ENCODE measurements around the gene MYO5A. TPM values are rescaled to one million over a fixed set of nuclear protein-coding genes. Genes with fewer than 3 reads are reported as not detected.

MYO5A gene
- total and polyA plus RNA-seq, 9 of the 15 experiments (the other 6 are each of a cell fraction or from before 2014, with no cell fraction given) = 0.03 to 0.82 (median 0.40) TPM

DNA sequence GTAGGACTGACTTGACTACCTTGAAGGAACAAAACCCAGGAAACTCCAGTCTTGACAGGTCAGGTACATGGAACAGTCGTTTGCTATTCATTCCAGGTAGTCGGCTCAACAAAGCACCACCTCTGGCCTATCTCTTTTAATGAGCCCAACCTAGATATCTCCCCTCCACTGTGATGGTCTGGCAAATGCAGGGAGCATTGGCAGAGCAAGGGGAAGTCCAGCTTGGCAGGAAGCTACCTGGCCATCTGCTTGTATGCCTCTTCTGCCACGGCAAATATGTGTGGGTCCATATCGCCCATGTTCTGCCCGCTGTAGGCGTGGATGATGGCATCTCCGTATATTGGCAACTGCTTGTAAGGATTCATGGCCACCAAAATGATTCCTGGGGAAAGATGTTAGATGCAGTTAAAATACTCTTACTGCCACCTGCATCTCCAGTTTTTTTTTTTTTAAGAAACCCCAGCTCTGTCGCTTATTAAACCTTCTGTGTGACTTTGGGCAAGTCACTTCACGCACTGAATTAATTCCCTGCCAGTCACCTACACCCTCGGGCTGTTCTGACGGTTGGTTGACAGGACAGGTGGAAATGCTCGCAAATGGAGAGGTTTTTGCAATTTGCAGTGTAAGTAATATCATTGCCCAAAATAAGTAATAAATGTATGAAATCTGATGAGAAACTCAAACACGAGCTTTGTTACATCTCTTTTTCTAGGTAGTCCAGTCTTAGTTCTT, 249.9 kb downstream of the MYO5A start:
- BruUV-seq (replicated peaks) = no TSS peak

More for the DNA sequence above, 249.9 kb downstream of the MYO5A start:
- H3K4me1 ChIP-seq (replicated peaks in 1 of 2; ENCODE audit: control insufficient read depth in 2 of 2, insufficient read depth in 2 of 2, low read length in 2 of 2) = no peaks in the 10 kb centered on the region
- intact Hi-C loops (cut with micrococcal nuclease) (no loop called here), in situ Hi-C loops (cut with MboI) (no loop called here)
- no peak overlapping the region for H2AFZ ChIP-seq (ENCODE audit: low read depth, low read length)
- peaks cover 9 to 69% of the 10 kb centered on the region in 2 experiments; a peak in 4 of 5 replicates for H3K27me3 ChIP-seq (ENCODE audit: control insufficient read depth in 2 of 2, insufficient read depth in 2 of 2, low read length in 2 of 2)
- H3K9ac ChIP-seq (ENCODE audit: insufficient read depth in 1 of 2, low read depth in 2 of 2, low read length in 2 of 2) = no peak overlapping the region
- ATAC-seq (no peak), DNase-seq (ENCODE audit: extremely low read depth in 1 of 4, low spot score in 3 of 4) (no peak), FAIRE-seq (no peak)
- no peaks in the 10 kb centered on the region; the same call in 1 of the 2 replicates for H4K20me1 ChIP-seq (replicated peaks; ENCODE audit: control insufficient read depth, insufficient read depth, low read length)
- no peak overlapping the region for H3K4me3 ChIP-seq
- CTCF ChIA-PET (ENCODE audit: low intra/inter-chr PET ratio) = no interaction called here
- H3K36me3 ChIP-seq (ENCODE audit: control insufficient read depth, insufficient read depth, low read length) = no peaks in the 10 kb centered on the region
- H3K27ac ChIP-seq (ENCODE audit: extremely low read depth, low read depth, low read length) = no peak overlapping the region
- TF ChIP-seq ZNF780A (CRISPR knock-in tag; IDR thresholded peaks at IDR 0.05) (no peak), CXXC5 (CRISPR knock-in tag; IDR thresholded peaks at IDR 0.05) (no peak), MEF2D (tag; conservative IDR thresholded peaks at IDR 0.05; ENCODE audit: low read depth) (no peak), GTF2A2 (tag; IDR thresholded peaks at IDR 0.05) (no peak), ZNF507 (tag; conservative IDR thresholded peaks at IDR 0.05) (no peak), ZNF12 (CRISPR knock-in tag; IDR thresholded peaks at IDR 0.05) (no peak)
- TF ChIP-seq, protein P1, sequence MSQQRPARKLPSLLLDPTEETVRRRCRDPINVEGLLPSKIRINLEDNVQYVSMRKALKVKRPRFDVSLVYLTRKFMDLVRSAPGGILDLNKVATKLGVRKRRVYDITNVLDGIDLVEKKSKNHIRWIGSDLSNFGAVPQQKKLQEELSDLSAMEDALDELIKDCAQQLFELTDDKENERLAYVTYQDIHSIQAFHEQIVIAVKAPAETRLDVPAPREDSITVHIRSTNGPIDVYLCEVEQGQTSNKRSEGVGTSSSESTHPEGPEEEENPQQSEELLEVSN (IDR thresholded peaks at IDR 0.05; ENCODE audit: borderline replicate concordance in 1 of 2, extremely low read depth in 1 of 2, insufficient read depth in 1 of 2, insufficient read length in 1 of 2, low read depth in 1 of 2, low read length in 1 of 2, poor library complexity in 1 of 2, severe bottlenecking in 1 of 2) = no peak
- TF ChIP-seq, protein P2, sequence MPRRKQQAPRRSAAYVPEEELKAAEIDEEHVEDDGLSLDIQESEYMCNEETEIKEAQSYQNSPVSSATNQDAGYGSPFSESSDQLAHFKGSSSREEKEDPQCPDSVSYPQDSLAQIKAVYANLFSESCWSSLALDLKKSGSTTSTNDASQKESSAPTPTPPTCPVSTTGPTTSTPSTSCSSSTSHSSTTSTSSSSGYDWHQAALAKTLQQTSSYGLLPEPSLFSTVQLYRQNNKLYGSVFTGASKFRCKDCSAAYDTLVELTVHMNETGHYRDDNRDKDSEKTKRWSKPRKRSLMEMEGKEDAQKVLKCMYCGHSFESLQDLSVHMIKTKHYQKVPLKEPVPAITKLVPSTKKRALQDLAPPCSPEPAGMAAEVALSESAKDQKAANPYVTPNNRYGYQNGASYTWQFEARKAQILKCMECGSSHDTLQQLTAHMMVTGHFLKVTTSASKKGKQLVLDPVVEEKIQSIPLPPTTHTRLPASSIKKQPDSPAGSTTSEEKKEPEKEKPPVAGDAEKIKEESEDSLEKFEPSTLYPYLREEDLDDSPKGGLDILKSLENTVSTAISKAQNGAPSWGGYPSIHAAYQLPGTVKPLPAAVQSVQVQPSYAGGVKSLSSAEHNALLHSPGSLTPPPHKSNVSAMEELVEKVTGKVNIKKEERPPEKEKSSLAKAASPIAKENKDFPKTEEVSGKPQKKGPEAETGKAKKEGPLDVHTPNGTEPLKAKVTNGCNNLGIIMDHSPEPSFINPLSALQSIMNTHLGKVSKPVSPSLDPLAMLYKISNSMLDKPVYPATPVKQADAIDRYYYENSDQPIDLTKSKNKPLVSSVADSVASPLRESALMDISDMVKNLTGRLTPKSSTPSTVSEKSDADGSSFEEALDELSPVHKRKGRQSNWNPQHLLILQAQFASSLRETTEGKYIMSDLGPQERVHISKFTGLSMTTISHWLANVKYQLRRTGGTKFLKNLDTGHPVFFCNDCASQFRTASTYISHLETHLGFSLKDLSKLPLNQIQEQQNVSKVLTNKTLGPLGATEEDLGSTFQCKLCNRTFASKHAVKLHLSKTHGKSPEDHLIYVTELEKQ (CRISPR knock-in tag; IDR thresholded peaks at IDR 0.05) = no peak
- H3K4me2 ChIP-seq (ENCODE audit: insufficient read depth, low read length) = no peak overlapping the region
- POLR2A ChIA-PET = no interaction called here
- WGBS (ENCODE audit: insufficient coverage, low coverage, missing lambda C conversion rate) = under 1% methylated on average over 13 of the region's 13 CpGs
- no peaks in the 10 kb centered on the region for H3K9me1 ChIP-seq (ENCODE audit: control insufficient read depth, insufficient read depth, low read length)
- no peaks in the 10 kb centered on the region for H3K79me2 ChIP-seq (ENCODE audit: control insufficient read depth, insufficient read depth, low read length)
- no peaks in the 10 kb centered on the region for H3K9me3 ChIP-seq (replicated peaks; ENCODE audit: control insufficient read depth, insufficient read depth, low read depth, low read length)

All from K562 (cell line).